GM23338 (cell line): ENCODE results near the gene RAPGEF5. TPM values are rescaled to one million over a fixed set of nuclear protein-coding genes. Genes with fewer than 3 reads are reported as not detected.
A peak's percentile ranks its signal among the peaks of the same experiment; 100 is the strongest.

ENCODE experiments used
- ATAC-seq: fragments of 200-7000 bp; cut with Tn5 transposase; 3 replicates; pipeline ENCODE4 v1.9.1; 2020
- DNase-seq: peaks from one replicate; pipeline ENCODE4 v3.0.0-alpha.2; 2015; ENCODE audit warnings: low spot score
- H2AFZ ChIP-seq: fragments of 200-600 bp; sonication (generic); 2 replicates; pipeline ENCODE4 v1.8.0; 2016; ENCODE audit warnings: antibody characterized with exemption, mild to moderate bottlenecking, moderate library complexity
- H3F3A ChIP-seq: fragments of 200-600 bp; sonication (generic); replicated peaks from 2 replicates; pipeline ENCODE4 v1.8.0; 2017; ENCODE audit warnings: antibody characterized with exemption, mixed run types, low read depth
- H3K27ac ChIP-seq: fragments of 200-600 bp; sonication (generic); 2 replicates; pipeline ENCODE4 v1.6.1; 2016; ENCODE audit warnings: low read depth
- H3K27me3 ChIP-seq: fragments of 200-600 bp; sonication (generic); 2 replicates; pipeline ENCODE4 v1.8.0; 2016; ENCODE audit warnings: mild to moderate bottlenecking, mixed run types, moderate library complexity; ENCODE audit not compliant: insufficient read depth
- H3K36me3 ChIP-seq: fragments of 200-600 bp; sonication (generic); 2 replicates; pipeline ENCODE4 v1.8.0; 2016; ENCODE audit warnings: mild to moderate bottlenecking; ENCODE audit not compliant: insufficient read depth
- H3K4me1 ChIP-seq: fragments of 200-600 bp; sonication (generic); 2 replicates; pipeline ENCODE4 v1.8.0; 2016; ENCODE audit warnings: mild to moderate bottlenecking, moderate library complexity; ENCODE audit not compliant: insufficient read depth
- H3K4me2 ChIP-seq: fragments of 200-600 bp; sonication (generic); 2 replicates; pipeline ENCODE4 v1.7.1; 2017; ENCODE audit warnings: mixed run types
- H3K4me3 ChIP-seq: fragments of 200-600 bp; sonication (generic); 2 replicates; pipeline ENCODE4 v1.6.1; 2016; ENCODE audit warnings: mixed run types
- H3K79me2 ChIP-seq: fragments of 200-600 bp; sonication (generic); replicated peaks from 2 replicates; pipeline ENCODE4 v1.8.0; 2017; ENCODE audit warnings: mild to moderate bottlenecking; ENCODE audit not compliant: insufficient read depth
- H3K9me2 ChIP-seq: fragments of 200-600 bp; sonication (generic); 2 replicates; pipeline ENCODE4 v1.8.0; 2017; ENCODE audit not compliant: insufficient read depth
- H4K20me1 ChIP-seq: fragments of 200-600 bp; sonication (generic); replicated peaks from 2 replicates; pipeline ENCODE4 v1.8.0; 2017; ENCODE audit warnings: mild to moderate bottlenecking; ENCODE audit not compliant: insufficient read depth
- H3K27ac Mint-ChIP-seq: 2 replicates; pipeline ENCODE4 v1.8.0; 2020; ENCODE audit warnings: inconsistent platforms, mild to moderate bottlenecking, moderate library complexity, mixed read lengths
- H3K27me3 Mint-ChIP-seq: 3 replicates; pipeline ENCODE4 v1.8.0; 2022; ENCODE audit warnings: low read depth, mild to moderate bottlenecking, moderate library complexity, mixed read lengths, inconsistent platforms; ENCODE audit not compliant: insufficient read depth, poor library complexity
- H3K36me3 Mint-ChIP-seq: 3 replicates; pipeline ENCODE4 v1.8.0; 2021; ENCODE audit warnings: low read depth, mild to moderate bottlenecking, inconsistent platforms, moderate library complexity, mixed read lengths
- H3K4me1 Mint-ChIP-seq: 3 replicates; pipeline ENCODE4 v1.8.0; 2020; ENCODE audit warnings: mild to moderate bottlenecking, inconsistent platforms, mixed read lengths
- H3K4me3 Mint-ChIP-seq: 3 replicates; pipeline ENCODE4 v1.8.0; 2021; ENCODE audit warnings: moderate library complexity, mild to moderate bottlenecking, inconsistent platforms, mixed read lengths
- H3K9me3 Mint-ChIP-seq: 3 replicates; pipeline ENCODE4 v1.8.0; 2020; ENCODE audit warnings: moderate library complexity, mild to moderate bottlenecking, inconsistent platforms, mixed read lengths
- CREB1 ChIP-seq: fragments of 250-450 bp; sonication (Bioruptor Pico); IDR thresholded peaks from 2 replicates; pipeline ENCODE4 v1.5.0; 2020; ENCODE audit warnings: low read depth, mild to moderate bottlenecking, moderate library complexity
- EZH2 ChIP-seq: fragments of 200-600 bp; sonication (generic); IDR thresholded peaks from one replicate; pipeline ENCODE4 v1.8.0; 2017; ENCODE audit warnings: antibody characterized with exemption, mild to moderate bottlenecking, low read depth; ENCODE audit not compliant: unreplicated experiment
- EZH2phosphoT487 ChIP-seq: fragments of 200-600 bp; sonication (generic); IDR thresholded peaks from one replicate; pipeline ENCODE4 v1.8.1; 2018; ENCODE audit warnings: antibody characterized with exemption; ENCODE audit not compliant: unreplicated experiment
- NANOG ChIP-seq: IDR thresholded peaks from 2 replicates; pipeline ENCODE4 v1.6.1; 2016; ENCODE audit warnings: antibody characterized with exemption, borderline replicate concordance
- POLR2AphosphoS5 ChIP-seq: IDR thresholded peaks from 2 replicates; pipeline ENCODE4 v1.6.1; 2016; ENCODE audit warnings: antibody characterized with exemption, low read depth
- STAT1 ChIP-seq: IDR thresholded peaks from one replicate; pipeline ENCODE4 v1.6.1; 2016; ENCODE audit warnings: antibody characterized with exemption; ENCODE audit not compliant: unreplicated experiment
- ZNF114 ChIP-seq: fragments of 250-450 bp; sonication (Bioruptor Pico); IDR thresholded peaks from 2 replicates; pipeline ENCODE4 v1.5.0; 2020; ENCODE audit warnings: mild to moderate bottlenecking, moderate library complexity
- ZNF331 ChIP-seq: fragments of 250-450 bp; sonication (Bioruptor Pico); IDR thresholded peaks from 2 replicates; pipeline ENCODE4 v1.5.0; 2020; ENCODE audit warnings: low read depth, mild to moderate bottlenecking, moderate library complexity
- polyA plus RNA-seq: library from polyadenylated mRNA; unstranded; fragments of >200 nt; fragmentation: Nextera tagmentation; extraction: Ambion mirVana; gene quantifications from 2 replicates; pipeline ENCODE4 v1.2.1, GENCODE V29; 2016
- total RNA-seq: library from RNA; depleted of rRNA; stranded (reverse); fragments of >200 nt; shearing (Covaris generic); gene quantifications from 2 replicates; pipeline ENCODE4 v1.2.3, GENCODE V29; 2014
- TF ChIP-seq, protein P1 (sequence below): IDR thresholded peaks from 2 replicates; pipeline ENCODE4 v1.6.1; 2016; ENCODE audit warnings: antibody characterized with exemption
- TF ChIP-seq, protein P2 (sequence below): IDR thresholded peaks from one replicate; pipeline ENCODE4 v1.6.1; 2018; ENCODE audit warnings: antibody characterized with exemption; ENCODE audit not compliant: unreplicated experiment
- TF ChIP-seq, protein P3 (sequence below), 2 experiments: fragments of 200-600 bp in 1 of 2; sonication (generic) in 1 of 2; conservative IDR thresholded peaks; 2 replicates each; pipeline versions ENCODE4 v1.5.1 to v1.6.1; 2016 to 2017; ENCODE audit warnings: antibody characterized with exemption in 2 of 2, low read depth in 2 of 2, mild to moderate bottlenecking in 2 of 2, moderate library complexity in 1 of 2

Gene RAPGEF5
- total and polyA plus RNA-seq, 2 experiments from 2014 or later = 6.3 to 13.1 TPM

DNA sequence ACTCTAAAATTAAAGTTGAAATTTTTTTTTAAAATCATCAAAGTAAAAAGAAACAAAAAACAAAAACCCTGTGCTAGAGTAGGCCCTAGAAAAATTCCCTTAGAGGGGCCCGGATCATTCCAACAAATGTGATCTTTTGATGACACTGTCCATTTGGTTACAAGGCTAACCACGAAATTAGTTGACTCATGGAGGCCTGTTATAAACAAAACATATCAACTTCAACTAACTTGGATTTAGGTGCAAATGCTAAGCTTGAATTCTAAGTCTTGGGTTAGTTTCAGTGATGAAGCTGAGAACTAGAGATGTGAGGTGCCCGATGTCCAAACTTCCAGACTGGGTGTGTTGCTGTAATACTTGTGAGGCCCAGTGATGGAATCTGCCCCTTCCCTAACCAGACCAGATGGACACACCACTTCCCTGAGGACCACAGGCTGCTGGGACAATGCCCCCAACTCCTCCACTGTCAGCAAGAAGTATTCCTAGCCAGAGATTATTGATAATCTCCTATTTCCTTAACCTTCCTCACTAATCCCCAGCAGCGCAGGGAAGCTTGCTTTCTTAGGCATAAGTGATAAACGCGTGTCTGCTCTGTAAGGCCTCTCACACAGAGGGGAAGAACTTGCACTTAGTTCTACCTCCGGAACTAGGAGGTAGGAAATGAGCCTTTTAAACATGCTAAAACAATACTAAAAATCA lies 108.7 kb downstream of the RAPGEF5 start:
- Mint-ChIP-seq H3K36me3 (peaks cover 22% of the 10 kb centered on the region), H3K4me3 (no peak overlapping the region), H3K27me3 (peaks cover 2% of the 10 kb centered on the region), H3K27ac (no peak overlapping the region), H3K4me1 (peaks cover 29% of the 10 kb centered on the region), H3K9me3 (peaks cover 7% of the 10 kb centered on the region; the same call in 2 of the 3 replicates)
- Histone ChIP-seq H3K79me2 (no peaks in the 10 kb centered on the region), H3K4me1 (peaks cover 23% of the 10 kb centered on the region), H3K4me3 (no peak overlapping the region), H4K20me1 (no peaks in the 10 kb centered on the region), H2AFZ (no peak overlapping the region), H3K9me2 (no peaks in the 10 kb centered on the region), H3K27ac (no peak overlapping the region), H3K27me3 (no peaks in the 10 kb centered on the region), H3F3A (no peaks in the 10 kb centered on the region), H3K36me3 (no peaks in the 10 kb centered on the region), H3K4me2 (no peak overlapping the region)
- no peak for DNase-seq
- ATAC-seq = no peak
- TF ChIP-seq, protein P1, sequence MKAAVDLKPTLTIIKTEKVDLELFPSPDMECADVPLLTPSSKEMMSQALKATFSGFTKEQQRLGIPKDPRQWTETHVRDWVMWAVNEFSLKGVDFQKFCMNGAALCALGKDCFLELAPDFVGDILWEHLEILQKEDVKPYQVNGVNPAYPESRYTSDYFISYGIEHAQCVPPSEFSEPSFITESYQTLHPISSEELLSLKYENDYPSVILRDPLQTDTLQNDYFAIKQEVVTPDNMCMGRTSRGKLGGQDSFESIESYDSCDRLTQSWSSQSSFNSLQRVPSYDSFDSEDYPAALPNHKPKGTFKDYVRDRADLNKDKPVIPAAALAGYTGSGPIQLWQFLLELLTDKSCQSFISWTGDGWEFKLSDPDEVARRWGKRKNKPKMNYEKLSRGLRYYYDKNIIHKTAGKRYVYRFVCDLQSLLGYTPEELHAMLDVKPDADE = no peak
- TF ChIP-seq, protein P2, sequence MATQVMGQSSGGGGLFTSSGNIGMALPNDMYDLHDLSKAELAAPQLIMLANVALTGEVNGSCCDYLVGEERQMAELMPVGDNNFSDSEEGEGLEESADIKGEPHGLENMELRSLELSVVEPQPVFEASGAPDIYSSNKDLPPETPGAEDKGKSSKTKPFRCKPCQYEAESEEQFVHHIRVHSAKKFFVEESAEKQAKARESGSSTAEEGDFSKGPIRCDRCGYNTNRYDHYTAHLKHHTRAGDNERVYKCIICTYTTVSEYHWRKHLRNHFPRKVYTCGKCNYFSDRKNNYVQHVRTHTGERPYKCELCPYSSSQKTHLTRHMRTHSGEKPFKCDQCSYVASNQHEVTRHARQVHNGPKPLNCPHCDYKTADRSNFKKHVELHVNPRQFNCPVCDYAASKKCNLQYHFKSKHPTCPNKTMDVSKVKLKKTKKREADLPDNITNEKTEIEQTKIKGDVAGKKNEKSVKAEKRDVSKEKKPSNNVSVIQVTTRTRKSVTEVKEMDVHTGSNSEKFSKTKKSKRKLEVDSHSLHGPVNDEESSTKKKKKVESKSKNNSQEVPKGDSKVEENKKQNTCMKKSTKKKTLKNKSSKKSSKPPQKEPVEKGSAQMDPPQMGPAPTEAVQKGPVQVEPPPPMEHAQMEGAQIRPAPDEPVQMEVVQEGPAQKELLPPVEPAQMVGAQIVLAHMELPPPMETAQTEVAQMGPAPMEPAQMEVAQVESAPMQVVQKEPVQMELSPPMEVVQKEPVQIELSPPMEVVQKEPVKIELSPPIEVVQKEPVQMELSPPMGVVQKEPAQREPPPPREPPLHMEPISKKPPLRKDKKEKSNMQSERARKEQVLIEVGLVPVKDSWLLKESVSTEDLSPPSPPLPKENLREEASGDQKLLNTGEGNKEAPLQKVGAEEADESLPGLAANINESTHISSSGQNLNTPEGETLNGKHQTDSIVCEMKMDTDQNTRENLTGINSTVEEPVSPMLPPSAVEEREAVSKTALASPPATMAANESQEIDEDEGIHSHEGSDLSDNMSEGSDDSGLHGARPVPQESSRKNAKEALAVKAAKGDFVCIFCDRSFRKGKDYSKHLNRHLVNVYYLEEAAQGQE = no peak
- TF ChIP-seq EZH2 (no peak), EZH2phosphoT487 (no peak), POLR2AphosphoS5 (no peak)

DNA sequence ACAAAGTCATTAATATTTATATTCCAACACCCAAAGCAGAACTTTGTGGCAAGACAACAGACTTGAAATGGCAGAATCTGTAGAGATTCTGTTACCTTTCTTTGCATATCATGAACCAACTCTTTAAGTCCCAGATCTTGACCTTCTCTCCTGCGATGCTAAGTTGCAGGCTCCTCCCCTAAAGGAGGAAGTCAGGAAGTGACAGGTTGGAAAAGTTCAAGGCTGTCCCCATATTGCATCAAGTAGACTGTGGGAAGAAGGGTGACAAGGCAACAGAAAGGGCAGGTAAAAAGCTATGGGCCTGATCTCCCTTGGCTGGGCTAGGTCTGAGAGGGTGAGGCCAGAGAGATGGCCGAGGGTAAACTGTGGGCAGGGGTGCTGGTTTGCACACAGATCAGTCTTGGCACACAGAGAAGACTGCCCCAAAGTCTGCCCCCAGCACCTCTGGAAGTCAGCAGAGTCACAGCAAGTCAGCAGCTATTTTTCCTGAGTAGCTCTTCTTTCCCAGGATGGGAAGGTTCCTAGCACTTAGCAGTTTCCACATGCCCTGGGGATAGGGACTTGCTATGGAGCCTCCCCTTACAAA lies 115.1 kb downstream of the RAPGEF5 start:
- Mint-ChIP-seq H3K27me3 (no peaks in the 10 kb centered on the region), H3K27ac (peak overlapping the region; percentile 89), H3K9me3 (peaks cover 7% of the 10 kb centered on the region; the same call in 2 of the 3 replicates), H3K4me3 (no peak overlapping the region), H3K4me1 (peaks cover 10% of the 10 kb centered on the region; the same call in 2 of the 3 replicates), H3K36me3 (peaks cover 14% of the 10 kb centered on the region)
- H3F3A ChIP-seq = no peaks in the 10 kb centered on the region
- no peaks in the 10 kb centered on the region for H3K79me2 ChIP-seq
- ATAC-seq (no peak), DNase-seq (no peak)
- no peaks in the 10 kb centered on the region for H4K20me1 ChIP-seq
- no peaks in the 10 kb centered on the region for H3K36me3 ChIP-seq
- H3K4me2 ChIP-seq = no peak overlapping the region
- no peaks in the 10 kb centered on the region for H3K9me2 ChIP-seq
- no peak overlapping the region for H3K27ac ChIP-seq
- no peaks in the 10 kb centered on the region for H3K27me3 ChIP-seq
- H3K4me3 ChIP-seq = no peak overlapping the region
- H2AFZ ChIP-seq = no peak overlapping the region
- no peaks in the 10 kb centered on the region; the same call in 1 of the 2 replicates for H3K4me1 ChIP-seq
- TF ChIP-seq, protein P1 = no peak
- no peak for TF ChIP-seq ZNF114 (CRISPR knock-in tag)
- TF ChIP-seq EZH2 = no peak
- TF ChIP-seq POLR2AphosphoS5 = no peak
- no peak for TF ChIP-seq STAT1
- TF ChIP-seq EZH2phosphoT487 = no peak
- no peak for TF ChIP-seq NANOG
- TF ChIP-seq, protein P2 = no peak
- no peak for TF ChIP-seq ZNF331 (CRISPR knock-in tag)
- TF ChIP-seq, protein P3, sequence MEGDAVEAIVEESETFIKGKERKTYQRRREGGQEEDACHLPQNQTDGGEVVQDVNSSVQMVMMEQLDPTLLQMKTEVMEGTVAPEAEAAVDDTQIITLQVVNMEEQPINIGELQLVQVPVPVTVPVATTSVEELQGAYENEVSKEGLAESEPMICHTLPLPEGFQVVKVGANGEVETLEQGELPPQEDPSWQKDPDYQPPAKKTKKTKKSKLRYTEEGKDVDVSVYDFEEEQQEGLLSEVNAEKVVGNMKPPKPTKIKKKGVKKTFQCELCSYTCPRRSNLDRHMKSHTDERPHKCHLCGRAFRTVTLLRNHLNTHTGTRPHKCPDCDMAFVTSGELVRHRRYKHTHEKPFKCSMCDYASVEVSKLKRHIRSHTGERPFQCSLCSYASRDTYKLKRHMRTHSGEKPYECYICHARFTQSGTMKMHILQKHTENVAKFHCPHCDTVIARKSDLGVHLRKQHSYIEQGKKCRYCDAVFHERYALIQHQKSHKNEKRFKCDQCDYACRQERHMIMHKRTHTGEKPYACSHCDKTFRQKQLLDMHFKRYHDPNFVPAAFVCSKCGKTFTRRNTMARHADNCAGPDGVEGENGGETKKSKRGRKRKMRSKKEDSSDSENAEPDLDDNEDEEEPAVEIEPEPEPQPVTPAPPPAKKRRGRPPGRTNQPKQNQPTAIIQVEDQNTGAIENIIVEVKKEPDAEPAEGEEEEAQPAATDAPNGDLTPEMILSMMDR (conservative IDR thresholded peaks at IDR 0.05; ENCODE audit: low read depth in 2 of 2) = no peak
- no peak for TF ChIP-seq CREB1 (CRISPR knock-in tag)
